Endometrial microvascular endothelial cells (primary cell): ENCODE results near the gene RABAC1. TPM values are rescaled to one million over a fixed set of nuclear protein-coding genes. Genes with fewer than 3 reads are reported as not detected.

Experiments
- in situ Hi-C: cut with HindIII; loops from 2 replicates; pipeline ENCODE4 v1.10.0; 2017; ENCODE audit warnings: low sequenced_read_pairs, low pct_unique_long_range_greater_than_20kb; ENCODE audit errors: inconsistent ontology term
- total RNA-seq: library from RNA; depleted of rRNA; stranded (reverse); fragments of >200 nt; gene quantifications from one replicate; pipeline ENCODE4 v1.2.3, GENCODE V29; 2015; ENCODE audit errors: inconsistent ontology term

Gene RABAC1
- total RNA-seq, 1 donor from 2014 or later: 131 TPM

- in situ Hi-C loops: no loop called here
Measured at GRCh38 chr19:41933693-41934426, 25.3 kb downstream of the RABAC1 start.

GRCh38 chr19:41932720-41933332 lies 26.3 kb downstream of the RABAC1 start:
- in situ Hi-C loops: no loop called here

- in situ Hi-C loops: no loop called here
Measured at GRCh38 chr19:41932259-41932719, 26.8 kb downstream of the RABAC1 start.

GRCh38 chr19:41930926-41931592 lies 28.1 kb downstream of the RABAC1 start:
- in situ Hi-C loops: no loop called here

GRCh38 chr19:41930322-41930722 lies 28.8 kb downstream of the RABAC1 start:
- in situ Hi-C loops: no loop called here

- in situ Hi-C loops: no loop called here
Measured at GRCh38 chr19:41929536-41930071, 29.5 kb downstream of the RABAC1 start.

- in situ Hi-C loops: no loop called here
Measured at GRCh38 chr19:41928754-41929535, 30.2 kb downstream of the RABAC1 start.

GRCh38 chr19:41928221-41928683 lies 30.9 kb downstream of the RABAC1 start, which contains the start of gene ERFL:
Gene ERFL (minus strand): TSS chr19:41928449. CDS start chr19:41912919, 15,530 bp downstream.
- in situ Hi-C loops: no loop called here

GRCh38 chr19:41927497-41928192 lies 31.5 kb downstream of the RABAC1 start:
- in situ Hi-C loops: no loop called here

GRCh38 chr19:41926763-41927496 lies 32.2 kb downstream of the RABAC1 start:
- in situ Hi-C loops: no loop called here

GRCh38 chr19:41926028-41926762 lies 32.9 kb downstream of the RABAC1 start:
- in situ Hi-C loops: no loop called here

GRCh38 chr19:41925208-41926003 lies 33.7 kb downstream of the RABAC1 start:
- in situ Hi-C loops: no loop called here

- in situ Hi-C loops: no loop called here
Measured at GRCh38 chr19:41924151-41925145, 34.7 kb downstream of the RABAC1 start.

GRCh38 chr19:41923045-41923788 lies 35.9 kb downstream of the RABAC1 start:
- in situ Hi-C loops: no loop called here
